ENCODE results near the gene ZBTB26. TPM values are rescaled to one million over a fixed set of nuclear protein-coding genes. Genes with fewer than 3 reads are reported as not detected.
A peak's percentile ranks its signal among the peaks of the same experiment; 100 is the strongest.

Gene ZBTB26
- total RNA-seq, 2 experiments from 2014 or later, result 4.8 to 6.0 TPM

- CTCF ChIA-PET, result interaction anchor here (0.6 to 1.4 kb wide), 3 partner anchors 9 to 15 kb away, joined by 3 to 5 read pairs (median 5); no protein-coding TSS in a partner anchor
- intact Hi-C loops (cut with DNase I, micrococcal nuclease), result no loop called here
- POLR2A ChIA-PET, result interaction anchor here (0.6 kb wide), 1 partner anchor 73 kb away, joined by 3 read pairs; no protein-coding TSS in a partner anchor
- TF ChIP-seq CTCF (IDR thresholded peaks at IDR 0.05), result no peak
- Mint-ChIP-seq H3K9me3 (no peaks in the 10 kb centered on the region), H3K36me3 (ENCODE audit: low read depth) (peaks cover 73% of the 10 kb centered on the region), H3K4me3 (no peak overlapping the region), H3K4me1 (ENCODE audit: low read depth) (peaks cover 7% of the 10 kb centered on the region), H3K27ac (no peak overlapping the region), H3K27me3 (no peaks in the 10 kb centered on the region)
- DNase-seq (no peak), ATAC-seq (ENCODE audit: poor library complexity) (no peak)
- Histone ChIP-seq H3K27me3 (ENCODE audit: control insufficient read depth in 1 of 2, insufficient read depth in 2 of 2, low read length in 2 of 2) (no peaks in the 10 kb centered on the region), H3K27ac (ENCODE audit: low read depth in 1 of 2, low read length in 2 of 2) (no peak overlapping the region), H3K4me3 (ENCODE audit: low read length) (no peak overlapping the region), H3K4me1 (ENCODE audit: insufficient read depth, low read length) (no peaks in the 10 kb centered on the region), H3K36me3 (ENCODE audit: insufficient read depth, low read length) (peaks cover 55% of the 10 kb centered on the region), H3K9me3 (ENCODE audit: control insufficient read depth in 1 of 2, insufficient read depth in 1 of 2, low read length in 2 of 2) (no peaks in the 10 kb centered on the region)
Observed at GRCh38 chr9:122888480-122888879, 42.8 kb downstream of the ZBTB26 start.

- no peak overlapping the region for H3K27ac ChIP-seq (ENCODE audit: low read depth in 1 of 2, low read length in 2 of 2)
- no peaks in the 10 kb centered on the region for H3K4me1 Mint-ChIP-seq (ENCODE audit: low read depth)
- ATAC-seq (ENCODE audit: poor library complexity) (peak; percentile 48), DNase-seq (no peak)
- H3K9me3 ChIP-seq (ENCODE audit: control insufficient read depth in 1 of 2, insufficient read depth in 1 of 2, low read length in 2 of 2), result no peaks in the 10 kb centered on the region
- no peaks in the 10 kb centered on the region for H3K27me3 Mint-ChIP-seq
- peak overlapping the region; percentile 69 for H3K27ac Mint-ChIP-seq
- ChIA-PET POLR2A (interaction anchor here (1.4 kb wide), 1 partner anchor 10 kb away, joined by 3 read pairs; no protein-coding TSS in a partner anchor), CTCF (interaction anchor here (0.7 kb wide), 1 partner anchor 100 kb away, joined by 3 read pairs; no protein-coding TSS in a partner anchor)
- peaks cover 54% of the 10 kb centered on the region for H3K36me3 ChIP-seq (ENCODE audit: insufficient read depth, low read length)
- H3K4me1 ChIP-seq (ENCODE audit: insufficient read depth, low read length), result no peaks in the 10 kb centered on the region
- H3K36me3 Mint-ChIP-seq (ENCODE audit: low read depth), result peaks cover 68% of the 10 kb centered on the region
- TF ChIP-seq CTCF (IDR thresholded peaks at IDR 0.05), result no peak
- no peaks in the 10 kb centered on the region for H3K27me3 ChIP-seq (ENCODE audit: control insufficient read depth in 1 of 2, insufficient read depth in 2 of 2, low read length in 2 of 2)
- no peaks in the 10 kb centered on the region for H3K9me3 Mint-ChIP-seq
- H3K4me3 ChIP-seq (ENCODE audit: low read length), result no peak overlapping the region
- no peak overlapping the region for H3K4me3 Mint-ChIP-seq
- intact Hi-C loops (cut with DNase I, micrococcal nuclease), result no loop called here
Observed at GRCh38 chr9:122883125-122883524, 48.2 kb downstream of the ZBTB26 start.

GRCh38 chr9:122879443-122879842 is 51.9 kb downstream of the ZBTB26 start:
- Mint-ChIP-seq H3K9me3 (no peaks in the 10 kb centered on the region), H3K27me3 (no peaks in the 10 kb centered on the region), H3K27ac (no peak overlapping the region), H3K4me3 (no peak overlapping the region), H3K36me3 (ENCODE audit: low read depth) (peaks cover 79% of the 10 kb centered on the region), H3K4me1 (ENCODE audit: low read depth) (no peaks in the 10 kb centered on the region)
- Histone ChIP-seq H3K36me3 (ENCODE audit: insufficient read depth, low read length) (peaks cover 81% of the 10 kb centered on the region), H3K27me3 (ENCODE audit: control insufficient read depth in 1 of 2, insufficient read depth in 2 of 2, low read length in 2 of 2) (no peaks in the 10 kb centered on the region), H3K27ac (ENCODE audit: low read depth in 1 of 2, low read length in 2 of 2) (no peak overlapping the region), H3K4me1 (ENCODE audit: insufficient read depth, low read length) (no peaks in the 10 kb centered on the region), H3K9me3 (ENCODE audit: control insufficient read depth in 1 of 2, insufficient read depth in 1 of 2, low read length in 2 of 2) (no peaks in the 10 kb centered on the region), H3K4me3 (ENCODE audit: low read length) (no peak overlapping the region)
- no peak for TF ChIP-seq CTCF (IDR thresholded peaks at IDR 0.05)
- intact Hi-C loops (cut with DNase I, micrococcal nuclease), result no loop called here
- no peak for ATAC-seq (ENCODE audit: poor library complexity)
- ChIA-PET POLR2A (no interaction called here), CTCF (no interaction called here)
- no peak for DNase-seq
